IPS DF 6.9 (cell line): Measurements from ENCODE around the gene SSR4.

Experiments used
- DNase-seq: peaks from one replicate; pipeline ENCODE4 v3.0.0-alpha.2; 2013; ENCODE audit warnings: low read depth, low spot score
- H3K27ac ChIP-seq: one replicate; pipeline ENCODE4 v1.5.1; 2013; ENCODE audit warnings: low read length, control low read depth
- H3K27me3 ChIP-seq: 2 replicates; pipeline ENCODE4 v1.6.1; 2013; ENCODE audit warnings: mild to moderate bottlenecking, low read length; ENCODE audit not compliant: control insufficient read depth, insufficient read depth
- H3K36me3 ChIP-seq: 2 replicates; pipeline ENCODE4 v1.6.1; 2013; ENCODE audit warnings: low read length; ENCODE audit not compliant: control insufficient read depth, insufficient read depth
- H3K4me1 ChIP-seq: 2 replicates; pipeline ENCODE4 v1.6.1; 2013; ENCODE audit warnings: low read length; ENCODE audit not compliant: control insufficient read depth, insufficient read depth
- H3K4me3 ChIP-seq: 2 replicates; pipeline ENCODE4 v1.5.1; 2013; ENCODE audit warnings: mild to moderate bottlenecking, low read length
- H3K9me3 ChIP-seq: 2 replicates; pipeline ENCODE4 v1.6.1; 2013; ENCODE audit warnings: low read length, inconsistent platforms; ENCODE audit not compliant: control insufficient read depth, insufficient read depth
- WGBS: extraction: QIAGEN DNeasy Blood & Tissue Kit; methylation state at CpG from one replicate; pipeline ENCODE4 v1.1.7; 2013; ENCODE audit warnings: mixed read lengths, missing lambda C conversion rate; ENCODE audit not compliant: insufficient read length, insufficient coverage; 5-methylcytosine and 5-hydroxymethylcytosine counted together

SSR4 gene

DNA sequence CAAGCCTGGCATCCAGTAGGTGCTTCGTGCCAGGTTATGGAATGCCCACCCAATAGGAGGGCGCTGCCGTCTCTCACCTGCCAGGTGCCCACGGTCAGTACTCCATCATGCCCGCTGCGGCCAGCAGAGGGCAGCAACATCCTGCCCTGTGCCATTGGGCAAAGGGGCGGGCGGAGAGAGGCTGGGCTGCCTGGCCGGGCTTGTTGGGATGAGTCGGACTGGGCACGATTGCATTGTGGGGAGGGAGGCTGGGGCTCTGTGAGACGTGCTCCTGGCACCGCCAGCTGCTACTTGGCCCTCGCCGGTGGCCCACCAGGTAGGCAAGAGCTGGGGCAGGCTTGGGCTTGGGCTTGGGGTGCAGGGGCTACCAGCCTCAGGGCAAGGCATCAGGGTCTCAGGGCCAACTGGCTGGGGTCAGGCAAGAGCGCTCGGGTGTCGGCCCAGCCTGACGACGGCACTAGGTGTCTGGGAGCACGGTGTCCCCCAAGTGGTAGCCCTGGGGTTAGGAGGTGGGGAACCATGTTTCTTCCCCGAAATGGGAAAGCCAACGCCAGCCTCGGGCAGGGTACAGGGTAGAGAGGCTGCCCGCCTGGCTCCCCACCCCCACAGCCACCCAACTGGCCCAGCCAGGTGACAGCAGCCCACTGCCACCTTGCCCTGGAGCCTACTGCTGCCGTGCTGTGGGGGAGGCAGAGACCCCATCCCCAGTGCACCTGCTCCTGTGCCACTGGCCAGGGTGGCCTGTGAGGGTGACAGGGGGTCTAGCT is 30.3 kb upstream of the SSR4 start, which contains the start of gene PLXNB3:
Gene PLXNB3 (plus strand): TSS at position 261 of the 767 bp plus-strand sequence. CDS start 1,287 bp downstream, outside the sequence.
- no peaks in the 10 kb centered on the region for H3K36me3 ChIP-seq
- no peak for DNase-seq
- WGBS: no CpG with 5 or more reads among the region's 26 CpGs
- H3K4me3 ChIP-seq: no peak within 1 kb of the TSS
- H3K27me3 ChIP-seq: no peaks in the 10 kb centered on the region
- no peaks in the 10 kb centered on the region for H3K9me3 ChIP-seq
- no peaks in the 10 kb centered on the region; the same call in 1 of the 2 replicates for H3K4me1 ChIP-seq
- H3K27ac ChIP-seq: no peak within 1 kb of the TSS

DNA sequence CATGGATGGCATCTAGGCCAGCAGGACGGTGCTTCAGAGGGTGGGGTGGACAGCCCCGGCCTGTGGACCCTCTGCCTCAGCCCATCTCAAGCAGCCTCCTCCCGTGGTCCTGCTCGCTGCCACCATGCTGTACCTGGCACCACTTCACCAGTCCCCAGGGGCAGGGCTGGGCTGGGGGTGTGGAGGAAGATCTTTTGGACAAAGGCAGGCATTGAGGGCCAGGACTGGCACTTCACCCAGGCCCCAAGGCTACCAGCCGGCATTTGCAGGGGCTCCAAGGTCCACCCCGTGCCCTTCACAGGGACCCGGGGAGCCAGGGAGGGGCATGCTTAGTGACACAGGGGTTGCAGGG is 29.7 kb upstream of the SSR4 start:
- DNase-seq: no peak
- Histone ChIP-seq H3K4me3 (no peak overlapping the region), H3K36me3 (no peaks in the 10 kb centered on the region), H3K27ac (no peak overlapping the region), H3K4me1 (no peaks in the 10 kb centered on the region; the same call in 1 of the 2 replicates), H3K27me3 (no peaks in the 10 kb centered on the region), H3K9me3 (no peaks in the 10 kb centered on the region)
- no CpG with 5 or more reads among the region's 7 CpGs for WGBS

DNA sequence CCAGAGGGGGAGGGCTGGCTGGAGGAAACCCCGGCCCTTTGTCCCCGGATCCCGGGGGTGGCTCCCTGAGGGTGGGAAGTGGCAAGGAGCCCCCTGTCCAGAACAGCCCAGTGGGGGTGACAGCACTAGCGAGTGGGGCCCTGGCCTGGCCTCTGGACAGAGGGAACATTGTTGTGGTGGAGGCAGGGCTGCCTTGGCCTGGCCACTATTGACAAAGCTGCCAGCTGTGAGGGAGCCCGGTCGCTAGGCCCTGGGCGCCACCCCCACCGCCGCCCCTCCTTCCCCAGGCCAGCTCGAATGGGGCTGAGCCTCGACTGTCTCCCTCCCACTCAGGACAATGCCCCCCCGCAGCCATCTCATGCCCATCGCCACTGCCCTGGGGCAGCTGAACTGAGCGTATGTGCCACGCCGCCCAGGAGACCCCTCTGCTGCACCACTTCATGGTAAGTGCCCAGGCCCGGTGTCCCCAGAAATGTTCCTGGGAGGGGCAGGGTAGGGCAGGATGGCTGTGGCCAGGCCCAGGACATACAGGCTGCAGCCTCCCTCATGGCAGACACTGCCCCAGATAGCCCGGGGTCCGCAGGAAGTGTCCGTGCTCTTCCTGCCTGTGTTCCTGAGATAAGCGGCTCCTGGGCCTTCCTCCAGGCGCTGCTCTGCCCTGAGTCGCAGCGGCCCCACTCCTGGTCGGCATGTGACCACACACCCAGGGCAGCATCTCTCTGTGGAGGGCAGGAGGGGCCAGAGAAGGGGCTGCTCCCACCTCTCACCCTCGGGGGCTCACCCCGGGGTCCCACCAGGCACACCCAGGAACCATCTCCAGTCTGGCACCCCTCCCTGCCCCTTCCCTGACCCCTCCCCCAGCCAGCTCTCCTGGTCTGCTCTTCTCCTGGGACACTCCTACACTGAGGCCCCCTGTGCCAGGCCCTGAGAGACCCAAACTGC is 29.1 kb upstream of the SSR4 start:
- no CpG with 5 or more reads among the region's 27 CpGs for WGBS
- no peak for DNase-seq
- Histone ChIP-seq H3K9me3 (no peaks in the 10 kb centered on the region), H3K4me1 (no peaks in the 10 kb centered on the region; the same call in 1 of the 2 replicates), H3K27ac (no peak overlapping the region), H3K36me3 (no peaks in the 10 kb centered on the region), H3K4me3 (no peak overlapping the region), H3K27me3 (no peaks in the 10 kb centered on the region)

DNA sequence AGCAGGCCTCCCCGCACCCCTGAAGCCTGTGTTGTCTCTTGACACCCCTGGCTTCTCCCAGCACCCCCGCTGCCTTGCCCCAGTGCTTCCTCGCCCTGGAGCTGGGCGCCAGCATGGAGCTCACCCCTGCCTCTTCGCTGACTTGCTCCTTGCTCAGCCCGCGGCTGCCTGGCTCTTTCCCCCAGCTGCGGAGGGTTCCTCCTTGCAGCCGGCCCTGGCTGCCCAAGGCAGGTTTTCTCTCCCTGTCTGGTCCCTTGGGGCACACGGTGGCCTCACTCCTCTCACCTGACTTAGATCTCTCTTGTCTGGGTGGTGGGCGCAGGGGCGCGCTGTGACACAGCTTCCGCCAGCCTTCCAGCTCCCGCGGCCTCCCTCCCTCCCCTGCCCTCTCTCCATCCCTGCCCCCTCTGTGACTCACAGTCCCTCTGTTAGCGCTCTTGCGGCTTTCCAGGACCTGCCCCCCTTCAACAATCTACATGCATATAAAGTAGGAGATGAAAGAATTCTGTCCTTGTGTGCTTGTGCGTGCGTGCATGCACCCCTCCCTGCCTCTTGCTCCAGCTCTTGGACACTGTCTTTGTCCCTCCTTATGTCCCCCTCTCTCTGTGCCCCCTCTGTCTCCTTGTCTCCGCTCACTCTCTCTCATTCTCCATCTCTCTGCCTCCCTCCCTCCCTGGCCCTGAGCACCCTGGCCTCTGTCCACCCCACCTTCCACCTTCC is 28.2 kb upstream of the SSR4 start:
- no CpG with 5 or more reads among the region's 21 CpGs for WGBS
- Histone ChIP-seq H3K27ac (no peak overlapping the region), H3K27me3 (no peaks in the 10 kb centered on the region), H3K36me3 (no peaks in the 10 kb centered on the region), H3K9me3 (no peaks in the 10 kb centered on the region), H3K4me3 (no peak overlapping the region), H3K4me1 (no peaks in the 10 kb centered on the region; the same call in 1 of the 2 replicates)
- DNase-seq: no peak

DNA sequence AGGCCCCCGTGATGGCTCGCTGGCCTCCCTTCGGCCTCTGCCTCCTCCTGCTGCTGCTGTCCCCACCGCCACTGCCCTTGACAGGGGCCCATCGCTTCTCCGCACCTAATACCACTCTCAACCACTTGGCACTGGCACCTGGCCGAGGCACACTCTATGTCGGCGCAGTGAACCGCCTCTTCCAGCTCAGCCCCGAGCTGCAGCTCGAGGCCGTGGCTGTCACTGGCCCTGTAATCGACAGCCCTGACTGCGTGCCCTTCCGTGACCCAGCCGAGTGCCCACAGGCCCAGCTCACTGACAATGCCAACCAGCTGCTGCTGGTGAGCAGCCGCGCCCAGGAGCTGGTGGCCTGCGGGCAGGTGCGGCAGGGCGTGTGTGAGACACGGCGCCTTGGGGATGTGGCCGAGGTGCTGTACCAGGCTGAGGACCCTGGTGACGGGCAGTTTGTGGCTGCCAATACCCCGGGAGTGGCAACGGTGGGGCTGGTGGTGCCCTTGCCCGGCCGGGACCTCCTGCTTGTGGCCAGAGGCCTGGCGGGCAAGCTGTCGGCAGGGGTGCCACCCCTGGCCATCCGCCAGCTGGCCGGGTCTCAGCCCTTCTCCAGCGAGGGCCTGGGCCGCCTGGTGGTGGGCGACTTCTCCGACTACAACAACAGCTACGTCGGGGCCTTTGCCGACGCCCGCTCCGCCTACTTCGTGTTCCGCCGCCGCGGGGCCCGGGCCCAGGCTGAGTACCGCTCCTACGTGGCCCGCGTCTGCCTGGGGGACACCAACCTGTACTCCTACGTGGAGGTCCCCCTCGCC is 27.4 kb upstream of the SSR4 start:
- H3K9me3 ChIP-seq: no peaks in the 10 kb centered on the region
- no peaks in the 10 kb centered on the region for H3K36me3 ChIP-seq
- no peaks in the 10 kb centered on the region for H3K27me3 ChIP-seq
- no peak for DNase-seq
- no CpG with 5 or more reads among the region's 56 CpGs for WGBS
- H3K4me3 ChIP-seq: no peak overlapping the region
- no peak overlapping the region for H3K27ac ChIP-seq
- H3K4me1 ChIP-seq: no peaks in the 10 kb centered on the region; the same call in 1 of the 2 replicates

DNA sequence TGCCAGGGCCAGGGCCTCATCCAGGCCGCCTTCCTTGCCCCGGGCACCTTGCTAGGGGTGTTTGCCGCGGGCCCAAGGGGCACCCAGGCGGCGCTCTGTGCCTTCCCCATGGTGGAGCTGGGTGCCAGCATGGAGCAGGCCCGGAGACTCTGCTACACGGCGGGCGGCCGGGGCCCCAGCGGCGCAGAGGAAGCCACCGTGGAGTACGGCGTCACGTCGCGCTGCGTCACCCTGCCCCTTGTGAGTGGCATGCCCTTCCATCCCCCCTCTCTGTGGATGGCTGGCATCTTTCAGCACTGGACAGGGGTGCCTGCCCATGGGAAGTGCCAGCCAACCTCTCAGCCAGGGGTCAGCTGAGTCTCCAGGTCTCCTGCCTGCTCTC is 26.8 kb upstream of the SSR4 start:
- Histone ChIP-seq H3K4me1 (no peaks in the 10 kb centered on the region; the same call in 1 of the 2 replicates), H3K9me3 (no peaks in the 10 kb centered on the region), H3K27me3 (no peaks in the 10 kb centered on the region), H3K36me3 (no peaks in the 10 kb centered on the region), H3K4me3 (no peak overlapping the region), H3K27ac (no peak overlapping the region)
- no peak for DNase-seq
- WGBS: no CpG with 5 or more reads among the region's 20 CpGs

DNA sequence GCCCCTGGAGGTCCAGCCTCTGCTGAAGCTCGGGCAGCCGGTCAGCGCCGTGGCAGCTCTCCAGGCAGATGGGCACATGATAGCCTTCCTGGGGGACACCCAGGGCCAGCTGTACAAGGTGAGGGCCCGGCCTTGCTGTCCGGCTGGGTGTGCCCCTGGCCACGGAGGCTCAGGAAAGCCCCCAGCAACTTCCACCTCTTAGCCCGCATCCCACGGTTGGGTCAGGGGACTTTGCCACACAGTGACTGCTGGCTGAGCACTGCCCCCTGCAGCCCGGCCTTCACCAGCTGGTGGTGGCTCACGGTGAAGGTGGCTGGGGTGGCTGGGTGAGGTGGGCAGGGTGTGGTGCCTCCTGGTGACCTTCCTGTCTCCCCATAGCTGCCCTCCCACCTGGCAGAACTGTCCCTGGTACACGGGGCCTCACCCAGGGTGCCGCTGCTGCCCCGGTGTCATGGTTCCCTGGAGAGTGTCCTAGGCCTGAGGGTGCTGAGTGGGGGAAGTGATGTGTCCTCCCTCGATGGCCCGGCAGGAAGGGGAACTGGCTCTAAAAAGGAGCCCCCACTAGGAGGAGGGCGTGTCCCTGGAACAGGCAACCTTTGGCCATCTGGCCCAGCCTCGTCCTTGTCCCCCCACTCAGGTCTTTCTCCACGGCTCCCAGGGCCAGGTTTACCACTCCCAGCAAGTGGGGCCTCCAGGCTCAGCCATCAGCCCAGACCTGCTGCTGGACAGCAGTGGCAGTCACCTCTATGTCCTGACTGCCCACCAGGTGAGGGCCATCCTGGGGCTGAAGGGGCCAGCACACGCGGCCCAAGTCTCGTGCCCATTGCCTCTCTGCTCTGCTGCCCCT is 25.9 kb upstream of the SSR4 start:
- Histone ChIP-seq H3K36me3 (no peaks in the 10 kb centered on the region), H3K4me1 (no peaks in the 10 kb centered on the region; the same call in 1 of the 2 replicates), H3K27ac (no peak overlapping the region), H3K27me3 (no peaks in the 10 kb centered on the region), H3K9me3 (no peaks in the 10 kb centered on the region), H3K4me3 (no peak overlapping the region)
- no CpG with 5 or more reads among the region's 22 CpGs for WGBS
- no peak for DNase-seq

DNA sequence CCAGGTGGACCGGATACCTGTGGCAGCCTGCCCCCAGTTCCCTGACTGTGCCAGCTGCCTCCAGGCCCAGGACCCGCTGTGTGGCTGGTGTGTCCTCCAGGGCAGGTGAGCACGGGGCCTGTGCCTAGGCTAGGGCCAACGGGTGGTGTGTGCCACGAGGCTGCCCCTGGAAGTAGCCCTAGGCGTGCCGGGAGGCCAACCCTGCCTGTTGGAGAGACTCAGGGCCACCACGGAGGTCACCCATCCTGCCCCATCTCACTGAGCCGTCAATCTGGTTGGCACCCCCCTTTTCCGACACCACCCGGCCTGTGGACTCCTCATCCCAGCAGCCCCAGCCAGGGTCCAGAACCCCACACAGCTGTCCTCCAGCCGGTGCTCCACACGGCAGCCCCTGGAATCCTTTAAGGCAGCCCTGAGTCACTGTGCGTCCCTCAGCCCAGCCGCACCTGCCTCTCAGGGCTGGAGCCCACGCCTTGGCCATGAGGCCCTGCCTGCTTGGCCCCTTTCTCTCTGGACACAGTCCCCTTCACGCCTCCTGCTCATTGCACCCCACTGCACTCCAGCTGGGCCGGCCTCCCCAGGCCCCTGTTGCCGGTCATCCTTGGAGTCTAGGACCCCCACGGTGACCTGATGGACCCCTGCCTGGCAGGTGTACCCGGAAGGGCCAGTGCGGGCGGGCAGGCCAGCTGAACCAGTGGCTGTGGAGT is 25.2 kb upstream of the SSR4 start:
- no peak for DNase-seq
- WGBS: no CpG with 5 or more reads among the region's 23 CpGs
- H3K27me3 ChIP-seq: no peaks in the 10 kb centered on the region
- no peak overlapping the region for H3K27ac ChIP-seq
- no peak overlapping the region for H3K4me3 ChIP-seq
- H3K36me3 ChIP-seq: no peaks in the 10 kb centered on the region
- no peaks in the 10 kb centered on the region for H3K9me3 ChIP-seq
- H3K4me1 ChIP-seq: no peaks in the 10 kb centered on the region
